HG03460 (cell line): ENCODE results near the gene LACTBL1.

Experiments used
- ATAC-seq: cut with Tn5 transposase; IDR thresholded peaks from one replicate; pipeline ENCODE4 v1.9.1; 2021; ENCODE audit not compliant: unreplicated experiment

The LACTBL1 gene

DNA sequence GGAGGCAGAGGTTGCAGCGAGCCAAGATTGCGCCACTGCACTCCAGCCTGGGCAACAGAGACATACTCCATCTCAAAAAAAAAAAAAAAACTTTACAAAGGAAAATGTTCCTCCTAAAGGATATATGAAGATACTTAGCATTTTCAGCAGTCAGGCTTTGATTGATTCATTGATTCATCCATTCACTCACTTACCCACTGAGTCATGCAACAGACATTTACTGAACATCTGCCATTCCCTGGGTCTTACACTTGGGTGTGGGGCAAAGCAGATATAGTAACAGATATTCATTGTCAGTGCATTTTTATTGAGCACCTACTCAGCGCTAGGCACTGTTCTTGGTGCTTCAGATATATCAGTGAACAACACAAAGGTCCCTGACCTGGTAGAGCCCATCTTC is 5.6 kb upstream of the LACTBL1 start:
- no peak for ATAC-seq

DNA sequence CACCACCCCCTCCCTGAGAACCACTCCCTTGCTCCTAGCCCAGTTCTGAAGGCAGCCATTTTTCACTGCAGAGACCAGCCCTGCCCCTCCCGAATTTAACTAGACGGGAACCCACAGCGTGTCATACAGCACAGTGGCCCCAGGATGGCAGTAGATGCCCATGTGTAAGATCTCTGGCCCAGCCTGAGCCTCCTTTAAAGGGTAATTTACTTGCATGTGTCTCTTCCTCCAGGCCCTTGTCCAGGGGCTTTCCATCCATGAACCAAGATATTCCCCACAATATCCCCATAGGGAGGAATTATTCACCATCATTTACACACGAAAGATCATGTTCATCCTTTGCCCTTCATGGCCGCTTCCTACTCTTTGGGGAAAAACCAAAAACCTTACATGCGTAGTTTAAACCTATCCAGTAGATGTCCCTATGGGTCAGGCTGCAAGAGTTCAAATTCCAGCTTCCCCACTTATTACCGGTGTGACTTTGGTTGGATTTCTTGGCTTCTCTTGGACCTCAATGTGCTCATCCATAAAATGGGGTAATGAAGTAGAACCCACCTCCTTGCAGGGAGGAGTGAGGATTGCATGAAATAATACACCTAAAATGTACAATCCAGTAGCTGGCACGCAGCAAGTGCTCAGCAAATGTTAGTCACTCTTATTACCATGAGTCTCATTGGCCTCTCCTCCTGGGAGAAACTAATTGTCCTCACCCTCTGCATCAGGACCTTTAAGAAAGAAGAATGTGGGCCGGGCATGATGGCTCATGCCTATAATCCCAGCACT is 4.0 kb upstream of the LACTBL1 start:
- ATAC-seq, result no peak

DNA sequence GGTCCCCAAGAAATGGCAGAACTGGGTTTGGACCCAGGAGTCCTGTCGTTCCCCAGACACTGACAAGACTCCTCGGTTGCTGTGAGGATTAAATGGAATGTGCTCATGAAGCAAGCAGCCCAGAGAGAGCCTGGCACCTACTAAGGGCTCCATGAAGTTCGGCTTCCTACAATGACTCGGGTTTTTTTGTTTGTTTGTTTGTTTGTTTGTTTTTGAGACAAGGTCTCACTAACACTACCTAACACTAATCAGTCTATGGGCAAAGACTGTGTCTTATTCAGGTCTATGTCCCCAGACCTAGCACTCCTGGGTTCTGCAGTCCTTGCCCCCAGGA is 3.4 kb upstream of the LACTBL1 start:
- no peak for ATAC-seq

DNA sequence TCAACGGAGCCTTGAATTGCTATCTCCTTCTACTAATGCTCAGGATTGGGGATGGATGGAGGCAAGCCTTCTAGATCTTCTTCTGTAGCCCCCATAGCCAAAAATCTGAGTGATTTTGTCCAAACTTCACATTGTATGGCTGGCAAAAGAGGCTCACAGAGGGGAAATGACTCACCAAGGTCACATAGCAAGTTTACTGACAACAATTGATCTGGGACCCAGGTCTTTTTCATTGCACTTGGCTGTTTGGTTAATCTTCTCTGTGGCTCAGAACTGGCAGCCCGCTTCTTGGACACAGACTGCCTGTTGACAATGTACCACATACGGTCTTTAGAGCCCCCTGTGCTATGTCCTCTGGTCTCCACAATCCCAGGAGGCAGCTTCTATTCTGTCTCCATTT is 3.0 kb upstream of the LACTBL1 start:
- no peak for ATAC-seq

DNA sequence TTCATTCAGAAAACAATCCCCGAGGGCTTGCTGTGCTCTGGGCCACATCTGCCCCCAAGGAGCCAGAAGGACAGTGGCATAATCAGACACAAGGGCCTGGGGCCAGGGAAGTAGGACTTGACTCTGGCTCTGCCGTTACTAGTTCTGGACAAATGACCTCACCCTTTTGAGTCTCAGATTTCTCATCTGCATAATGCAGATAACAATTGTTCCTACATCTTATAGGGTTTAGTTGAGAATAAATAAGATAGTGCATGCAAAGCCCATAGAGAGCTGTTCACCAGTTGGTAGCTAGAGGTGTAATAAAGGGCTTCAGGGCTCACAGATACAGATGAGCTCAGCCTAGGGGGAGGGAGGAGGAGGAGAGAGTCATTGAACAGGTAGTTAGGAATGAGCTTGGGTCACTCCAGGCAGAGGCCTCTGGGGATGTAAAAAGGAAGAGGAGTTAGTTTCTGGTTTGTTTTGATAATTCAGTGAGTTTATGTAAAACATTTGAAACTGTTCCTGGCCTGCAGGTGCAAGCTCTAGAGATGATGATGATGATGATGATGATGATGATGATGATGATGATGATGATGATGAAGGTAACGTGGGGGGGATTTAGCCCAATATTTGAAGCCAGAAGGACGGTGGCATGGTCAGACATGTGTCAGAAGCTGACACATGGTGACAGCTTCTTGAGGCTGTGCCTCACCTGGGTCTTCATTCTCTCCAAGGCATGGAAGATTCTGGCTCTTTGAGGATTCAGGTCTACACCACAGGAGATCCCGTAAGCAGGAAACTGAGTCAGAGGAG is 858 bp downstream of the LACTBL1 start:
- no peak for ATAC-seq

DNA sequence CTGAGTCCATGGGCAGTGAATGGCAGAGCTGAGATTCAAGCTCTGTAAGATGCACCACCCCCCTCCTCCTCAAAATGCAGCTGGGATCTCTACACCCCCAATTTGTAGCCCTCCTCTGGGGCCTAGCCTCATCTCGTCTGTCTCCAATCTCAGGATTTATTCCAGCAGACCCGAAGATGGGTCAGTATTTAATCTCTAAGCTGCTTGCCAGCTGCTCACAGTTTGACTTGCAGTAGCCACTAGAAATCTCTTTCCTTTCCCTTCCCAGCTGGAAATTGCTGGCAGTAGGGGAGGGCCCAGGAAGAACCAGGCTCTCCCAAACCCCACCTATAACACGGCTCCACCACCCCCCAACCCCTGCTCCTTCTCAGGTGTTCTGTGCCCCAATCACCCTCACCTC is 1.5 kb downstream of the LACTBL1 start:
- ATAC-seq, result no peak

DNA sequence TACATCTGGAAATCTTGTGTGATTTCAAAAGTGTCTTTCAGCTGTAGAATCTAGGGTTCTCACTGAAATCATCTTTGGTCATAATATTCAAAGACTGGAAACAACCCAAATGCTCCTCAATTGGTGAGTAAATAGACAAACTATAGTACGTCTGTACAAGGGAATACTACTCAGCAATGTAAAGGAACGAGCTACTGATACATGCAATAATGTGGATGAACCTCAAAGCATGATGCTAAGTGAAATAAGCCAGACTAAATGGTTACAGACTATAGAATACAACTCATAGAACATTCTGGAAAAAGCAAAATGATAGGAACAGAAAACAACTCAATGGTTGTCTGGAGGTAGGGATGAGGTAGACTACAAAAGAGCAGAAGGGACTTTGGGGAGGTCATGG is 2.6 kb downstream of the LACTBL1 start:
- no peak for ATAC-seq

DNA sequence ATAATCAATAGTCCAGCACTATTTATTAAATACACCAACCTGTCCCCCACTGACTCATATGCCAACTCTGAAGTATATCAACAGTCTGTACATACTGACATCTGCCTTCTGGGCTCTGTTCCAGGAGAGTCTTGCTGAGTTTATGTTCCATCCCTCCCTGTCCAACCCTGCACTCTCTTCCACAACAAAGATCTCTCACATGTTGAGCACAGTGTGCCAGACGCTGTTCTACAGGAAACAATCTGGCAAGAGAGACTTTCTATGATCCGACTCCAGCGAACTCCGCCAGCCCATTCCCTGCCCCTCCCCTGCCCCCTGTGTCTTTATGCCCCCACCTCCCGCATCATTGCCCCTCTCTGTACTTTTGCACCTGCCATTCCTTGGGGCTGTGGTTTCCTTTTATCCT is 3.4 kb downstream of the LACTBL1 start:
- ATAC-seq, result no peak

DNA sequence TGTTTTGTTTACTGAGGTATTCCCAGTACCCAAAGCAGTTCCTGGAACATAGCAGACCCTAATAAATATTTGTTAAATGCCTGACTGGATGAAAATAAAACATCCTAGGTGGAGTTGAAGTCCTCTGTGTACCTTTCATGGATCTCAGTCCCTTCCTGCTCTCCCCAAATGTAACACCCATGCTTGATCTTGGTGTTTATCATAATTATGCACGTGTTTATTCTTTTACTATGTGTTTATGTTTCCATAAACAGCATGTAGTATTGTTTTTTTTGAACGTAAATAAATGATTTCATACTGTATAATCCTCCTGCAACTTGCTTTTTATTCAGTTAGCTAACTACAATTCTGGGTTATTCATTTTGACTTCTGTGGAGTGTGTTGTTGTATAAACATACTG is 4.8 kb downstream of the LACTBL1 start:
- no peak for ATAC-seq

DNA sequence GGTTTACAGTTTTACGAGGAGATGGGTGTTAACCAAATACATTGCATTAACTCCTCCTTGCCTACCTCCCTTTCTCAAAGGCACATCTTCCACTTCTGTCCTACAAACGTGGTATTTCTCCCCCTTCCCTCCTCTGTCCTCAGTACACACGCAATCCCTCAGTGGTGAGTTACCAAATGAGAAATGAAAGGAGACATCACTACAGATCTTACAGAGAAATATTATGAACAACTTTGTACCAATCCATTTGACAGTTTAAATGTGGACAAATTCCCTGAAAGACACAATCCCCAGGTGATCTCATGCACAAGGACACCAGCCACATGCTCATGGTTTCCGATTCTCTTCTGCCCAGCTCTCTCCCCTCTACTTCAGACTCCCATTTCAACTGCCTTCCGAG is 6.4 kb downstream of the LACTBL1 start:
- no peak for ATAC-seq

DNA sequence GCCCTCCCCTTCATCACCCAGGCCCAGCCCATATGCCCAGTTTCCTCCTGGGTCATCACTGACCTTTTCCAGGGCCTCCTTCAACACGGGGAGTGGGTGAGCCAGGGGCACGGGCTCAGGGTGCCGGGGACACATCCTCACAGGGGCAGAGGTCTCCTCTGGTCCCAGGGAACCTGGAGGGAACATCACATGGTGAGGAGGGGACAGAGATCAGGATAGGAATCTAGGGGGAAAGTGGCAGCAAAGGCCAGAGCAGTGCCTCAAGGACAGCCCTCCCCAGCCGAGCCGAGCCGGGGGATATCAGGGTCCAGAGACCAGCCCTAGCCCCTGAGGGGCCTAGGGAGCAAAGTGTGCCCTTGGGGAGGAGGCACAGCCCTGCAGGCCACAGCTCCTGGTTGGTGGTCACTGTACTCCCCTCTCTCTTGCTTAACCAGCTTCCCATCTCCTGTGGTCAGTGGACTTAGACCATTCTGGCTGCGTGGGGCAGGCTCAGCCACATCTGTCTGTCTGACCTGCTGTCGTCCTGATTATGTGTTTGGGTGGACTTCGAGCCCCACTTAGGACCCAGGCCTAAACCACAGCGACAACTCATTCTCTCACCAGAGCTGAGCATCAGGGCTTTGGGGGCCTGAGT is 9.5 kb downstream of the LACTBL1 start:
- no peak for ATAC-seq

DNA sequence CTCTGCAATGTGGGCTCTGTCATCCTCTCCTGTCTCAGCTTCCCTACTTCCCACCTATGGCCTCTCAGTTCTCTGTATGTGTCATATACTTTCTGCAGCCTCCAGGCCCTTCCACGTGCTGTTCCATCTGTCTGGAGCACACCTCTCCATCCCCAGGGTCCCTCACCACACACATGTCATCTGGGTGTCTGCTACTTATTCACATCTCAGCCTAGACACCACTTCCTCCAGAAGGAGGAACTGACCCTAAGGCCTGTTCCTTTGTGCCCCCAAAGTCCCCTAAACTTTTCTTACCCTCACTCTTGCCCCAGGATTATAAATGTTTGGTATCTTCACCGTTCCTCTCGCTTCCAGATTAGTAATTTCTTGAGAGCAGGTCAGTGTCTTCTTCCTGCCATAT is 10.1 kb downstream of the LACTBL1 start:
- no peak for ATAC-seq

DNA sequence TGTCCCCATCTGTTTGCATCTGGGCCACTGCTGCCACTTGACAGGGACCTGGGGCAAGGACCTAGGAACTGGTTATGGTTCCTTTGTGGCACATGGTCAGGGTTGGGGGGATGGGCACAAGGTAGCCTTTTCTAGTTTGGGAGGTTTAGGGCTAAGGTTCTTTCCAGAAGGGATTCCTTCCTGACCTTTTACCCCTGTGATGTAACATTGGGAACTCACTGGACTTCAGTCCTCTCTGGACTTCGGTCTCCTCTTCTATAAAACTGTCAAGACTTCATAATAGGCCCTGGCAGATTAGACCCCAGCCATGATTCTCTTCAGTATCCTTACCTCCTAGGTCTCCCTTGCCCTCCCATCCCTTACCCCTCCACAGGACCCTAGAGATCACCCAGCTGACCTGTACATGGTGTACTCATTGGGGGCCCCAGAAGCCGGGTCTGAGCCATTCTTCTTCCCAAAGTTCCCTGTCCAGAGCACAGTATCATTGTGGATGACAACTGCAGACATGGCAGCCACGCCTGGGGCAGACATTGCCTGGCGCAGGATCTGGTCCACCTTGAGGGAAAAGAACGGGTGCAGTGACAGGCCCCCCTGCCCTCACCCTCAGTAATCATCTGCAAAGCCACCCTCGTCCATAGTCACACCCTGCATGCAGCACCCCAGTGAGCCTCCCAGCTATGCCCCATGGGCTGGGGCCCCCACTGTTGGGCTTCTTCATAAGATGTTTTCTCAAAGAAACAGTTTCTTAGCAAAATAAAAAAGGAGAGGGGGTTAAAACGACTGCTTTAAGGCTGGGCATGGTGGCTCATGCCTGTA is 12.9 kb downstream of the LACTBL1 start:
- no peak for ATAC-seq

DNA sequence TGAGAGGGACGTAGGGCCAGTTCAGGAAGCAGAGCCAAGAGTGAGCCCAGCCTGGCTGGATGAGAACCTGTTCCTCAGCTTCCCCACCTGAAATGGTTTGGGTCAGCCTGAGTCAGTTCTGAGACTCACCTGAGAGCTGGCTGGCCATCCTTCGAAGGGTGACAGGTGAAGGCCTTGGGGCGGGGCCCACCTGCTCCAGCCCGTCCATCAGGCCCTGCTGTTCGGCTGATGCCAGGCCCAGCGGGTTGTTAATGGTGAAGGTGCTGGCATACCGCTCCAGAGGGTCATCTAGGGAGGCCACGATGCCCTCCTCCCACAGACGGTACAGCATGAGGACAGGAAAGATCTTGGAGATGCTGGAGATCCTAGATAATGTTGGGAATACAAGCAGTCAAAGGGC is 14.1 kb downstream of the LACTBL1 start:
- no peak for ATAC-seq

DNA sequence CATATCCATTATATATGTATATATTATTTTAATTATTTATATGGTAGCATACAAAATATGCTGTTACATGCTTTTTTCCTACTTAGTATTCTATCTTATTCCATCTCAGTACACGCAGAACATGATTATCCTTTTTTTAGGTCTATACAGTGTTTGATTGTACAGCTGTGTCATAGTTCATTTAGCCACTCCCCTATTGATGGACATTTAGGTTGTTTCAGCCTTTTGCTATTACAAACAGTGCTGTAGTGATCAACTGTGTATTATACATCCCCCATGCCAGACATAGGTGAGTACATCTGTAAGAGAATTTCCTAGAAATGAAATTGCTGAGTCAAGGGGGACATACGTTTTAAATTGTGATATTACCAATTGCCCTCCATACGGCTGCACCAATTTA is 15.6 kb downstream of the LACTBL1 start:
- ATAC-seq, result no peak

DNA sequence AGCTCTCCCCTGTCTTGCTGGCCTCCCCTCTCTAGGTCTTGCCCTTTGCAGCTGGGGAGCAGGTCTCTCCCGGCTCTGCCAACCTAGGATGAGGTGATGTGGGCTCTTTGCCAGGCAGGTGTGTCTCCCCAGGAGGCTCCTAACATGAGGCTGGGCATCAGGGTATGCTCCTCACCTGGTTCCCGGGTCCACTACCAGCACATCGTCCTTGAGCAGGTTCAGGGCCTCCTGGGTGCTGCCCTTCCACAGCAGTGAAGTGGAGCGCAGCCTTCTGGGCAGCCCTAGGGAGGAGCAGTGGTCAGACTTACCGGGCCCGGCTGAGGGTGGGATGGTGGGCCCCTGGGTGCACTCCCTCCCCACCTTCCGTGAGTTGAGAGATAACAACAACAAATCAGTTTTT is 17.5 kb downstream of the LACTBL1 start:
- ATAC-seq, result no peak

DNA sequence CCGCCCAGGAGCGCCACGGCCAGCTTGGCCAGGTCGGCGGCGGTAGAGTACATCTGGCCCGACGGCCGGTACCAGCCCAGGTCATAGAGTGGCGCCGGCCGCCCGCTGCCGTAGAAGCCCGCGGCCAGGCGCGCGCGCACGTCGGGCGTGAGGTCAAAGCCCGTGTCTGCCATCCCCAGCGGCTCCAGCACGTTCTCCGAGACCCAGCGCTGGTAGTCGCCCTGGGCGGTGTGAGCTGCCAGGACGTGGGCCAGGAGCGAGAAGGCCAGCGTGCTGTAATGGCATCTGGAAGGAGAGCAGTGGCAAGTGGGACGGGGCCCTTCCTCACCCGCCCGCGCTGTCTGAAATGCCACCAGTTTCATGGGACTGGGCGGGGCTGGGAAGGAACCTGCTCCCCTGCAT is 18.9 kb downstream of the LACTBL1 start:
- no peak for ATAC-seq

DNA sequence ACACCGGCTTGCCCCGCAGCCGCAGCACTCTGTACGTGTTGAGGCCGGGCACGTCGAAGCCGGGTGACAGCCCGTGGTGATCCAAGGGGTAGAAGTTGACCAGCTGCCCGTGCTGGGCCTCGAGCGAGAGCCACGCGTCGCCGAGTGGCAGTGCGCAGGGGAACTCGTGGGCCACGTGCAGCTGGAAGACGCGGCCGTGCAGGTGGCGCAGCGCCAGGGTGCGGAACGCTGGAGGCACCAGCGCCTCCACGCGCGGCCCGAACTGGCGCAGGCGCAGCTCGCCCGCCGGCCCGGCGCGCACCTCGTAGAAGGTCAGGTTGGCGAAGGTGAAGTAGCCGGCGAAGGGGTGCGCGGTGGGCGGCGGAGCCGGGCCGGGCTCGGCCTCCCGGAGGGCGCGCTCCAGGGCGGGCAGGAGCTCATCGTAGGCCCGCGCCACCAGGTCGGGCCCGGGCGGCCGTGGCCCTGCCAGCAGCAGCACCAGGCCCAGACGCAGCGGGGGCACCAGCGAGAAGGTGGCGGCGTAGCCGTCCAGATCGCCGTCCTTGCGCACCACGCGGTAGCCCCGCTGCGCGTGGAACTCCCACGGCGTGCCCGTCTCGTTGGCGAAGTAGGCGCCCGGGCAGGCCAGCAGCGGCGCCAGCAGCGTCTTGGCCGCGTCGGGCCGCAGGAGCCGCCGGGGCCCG is 19.5 kb downstream of the LACTBL1 start:
- no peak for ATAC-seq

DNA sequence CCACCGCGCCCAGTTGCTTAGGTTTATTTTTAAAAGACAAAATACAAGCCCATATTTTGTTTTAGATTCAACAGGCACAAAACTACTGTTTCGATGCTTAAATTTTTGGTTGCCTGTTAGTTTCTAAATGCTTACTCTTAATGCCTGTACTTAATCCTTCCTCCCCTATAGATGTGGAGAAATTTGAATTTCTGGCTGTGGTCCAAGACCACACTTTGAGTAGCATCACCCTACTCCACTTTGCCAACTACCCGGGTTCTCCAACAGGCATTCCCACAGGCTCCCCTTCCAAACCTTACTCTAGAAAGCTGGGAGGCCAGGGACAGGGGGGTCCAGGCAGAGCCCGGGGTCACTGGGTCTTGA is 20.0 kb downstream of the LACTBL1 start:
- no peak for ATAC-seq

DNA sequence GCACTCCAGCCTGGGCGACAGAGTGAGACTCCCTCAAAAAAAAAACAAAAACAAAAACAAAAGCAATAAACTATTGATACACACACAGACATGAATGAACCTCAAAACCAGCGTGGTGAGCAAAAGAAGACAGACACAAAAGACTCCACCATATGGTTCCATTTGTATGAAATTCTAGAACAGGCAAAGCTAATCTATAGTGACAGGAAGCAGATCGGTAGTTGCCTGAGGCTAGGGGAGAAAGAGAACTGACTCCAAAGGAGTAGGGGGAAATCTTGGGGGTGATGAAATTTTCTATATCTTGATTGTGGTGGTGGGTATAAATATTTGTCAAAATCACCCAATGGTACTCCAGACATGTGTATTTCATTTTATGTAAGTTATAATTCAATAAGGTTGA is 20.9 kb downstream of the LACTBL1 start:
- ATAC-seq, result no peak

DNA sequence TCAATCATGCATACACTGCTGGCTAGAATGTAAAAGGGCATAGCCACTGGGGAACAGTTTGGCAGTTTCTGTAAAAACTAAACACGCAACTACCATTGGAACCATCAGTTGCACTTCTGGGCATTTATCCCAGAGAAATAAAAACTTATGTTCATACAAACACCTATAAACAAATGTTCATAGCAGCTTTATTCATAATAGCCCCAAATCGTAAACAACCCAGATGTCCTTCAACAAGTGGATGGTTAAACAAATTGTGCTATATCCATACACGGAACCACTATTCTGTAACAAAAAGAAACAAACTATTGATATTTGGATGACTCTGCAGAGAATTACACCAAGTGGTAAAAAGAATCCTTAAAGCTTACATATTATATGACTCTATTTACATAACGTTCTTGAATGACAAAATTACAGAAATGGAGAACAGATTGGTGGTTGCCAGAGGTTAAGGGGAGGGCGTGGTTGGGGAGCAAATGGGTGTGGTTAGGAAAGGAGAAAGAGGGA is 22.8 kb downstream of the LACTBL1 start:
- no peak for ATAC-seq
